Motor neuron (in vitro differentiated cells): ENCODE results near the gene PARD3. TPM values are rescaled to one million over a fixed set of nuclear protein-coding genes. Genes with fewer than 3 reads are reported as not detected.

Experiments
- ATAC-seq, 8 experiments: fragments of 200-7000 bp; cut with Tn5 transposase; replicated peaks in 6 of 8; 2 replicates each; pipeline ENCODE4 v1.8.0; 2021; ENCODE audit warnings: mild to moderate bottlenecking in 8 of 8, moderate library complexity in 8 of 8
- H3K27ac ChIP-seq, 2 donors: fragments of 250-450 bp; sonication (Bioruptor Pico); 2 replicates each; pipeline ENCODE4 v1.9.0; 2021; ENCODE audit warnings: antibody characterized with exemption in 2 of 2, mild to moderate bottlenecking in 2 of 2, moderate library complexity in 1 of 2
- H3K4me1 ChIP-seq, 2 donors: fragments of 250-450 bp; sonication (Bioruptor Pico); replicated peaks in 1 of 2; 2 replicates each; pipeline ENCODE4 v1.6.1; 2021; ENCODE audit warnings: antibody characterized with exemption in 2 of 2, mild to moderate bottlenecking in 2 of 2, moderate library complexity in 1 of 2
- H3K4me3 ChIP-seq, 5 donors: fragments of 250-450 bp; sonication (Bioruptor Pico); 2 replicates each; pipeline ENCODE4 v1.9.0; 2021; ENCODE audit warnings: antibody characterized with exemption in 5 of 5, mild to moderate bottlenecking in 5 of 5, moderate library complexity in 4 of 5
- WGBS, 10 experiments: fragments of 450-650 bp; shearing (Covaris generic); methylation state at CpG; one replicate each; pipeline ENCODE4 v1.0.0; 2022; 5-methylcytosine and 5-hydroxymethylcytosine counted together
- in situ Hi-C, 9 experiments: fragments of 400-800 bp; cut with MboI; loops; one replicate each; pipeline ENCODE4 v1.15.0; 2021; ENCODE audit warnings: low sequenced_read_pairs in 9 of 9, low pct_unique_long_range_greater_than_20kb in 2 of 9; ENCODE audit not compliant: unreplicated experiment in 9 of 9
- total RNA-seq, 8 experiments: library from RNA; unstranded; fragments of 300-600 nt; gene quantifications; 2 replicates each; pipeline versions ENCODE4 v1.2.3 to v1.2.4, GENCODE V29; 2022

The PARD3 gene
- total RNA-seq, 8 experiments from 2014 or later: 21.5 to 154 (median 34.0) TPM

DNA sequence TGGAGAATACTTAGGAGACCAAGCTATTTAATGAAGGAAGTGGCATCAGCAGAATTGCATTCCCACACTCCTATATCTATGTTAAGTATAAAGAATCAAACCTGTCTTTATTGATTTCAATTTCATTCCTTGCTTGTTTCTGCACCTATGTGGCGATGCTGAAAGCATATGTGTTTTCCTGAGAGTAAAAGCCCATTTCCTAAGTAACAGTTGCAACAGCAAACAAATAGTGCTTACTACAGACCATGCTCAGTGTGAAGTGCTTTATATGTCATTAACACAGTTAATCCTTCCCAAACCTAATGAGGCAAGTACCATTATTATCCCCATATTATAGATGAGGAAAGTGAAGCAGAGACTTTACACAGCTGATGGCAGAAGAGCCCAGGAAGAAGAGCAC lies 552.1 kb downstream of the PARD3 start:
- in situ Hi-C loops: no loop called here
- 80 to 100% (median 90%) methylated on average over 1 of the region's 1 CpG; no CpG with 5 or more reads in 3 of the 10 experiments for WGBS, 10 experiments
- peaks cover 0 to 19% of the 10 kb centered on the region in 2 donors for H3K4me1 ChIP-seq
- no peak overlapping the region for H3K4me3 ChIP-seq
- ATAC-seq: no peak
- H3K27ac ChIP-seq: no peak overlapping the region

DNA sequence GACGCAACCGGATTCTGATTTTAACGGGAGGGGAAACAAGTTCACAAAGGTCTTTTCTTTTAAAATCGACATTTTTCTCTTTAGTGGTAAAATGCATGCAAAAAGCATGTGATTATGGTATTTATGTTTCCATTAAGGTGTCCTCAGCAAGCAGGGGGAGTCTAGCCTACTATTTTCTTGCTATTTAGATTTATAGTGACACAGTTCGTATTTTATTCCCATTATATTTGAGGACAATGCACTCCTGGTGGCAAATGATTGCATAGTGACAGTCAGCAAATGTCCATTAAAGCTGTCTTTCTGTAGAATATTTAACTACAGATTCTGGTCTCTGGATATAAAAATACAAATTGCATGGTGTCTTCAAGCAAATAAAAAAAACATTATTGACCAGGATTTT lies 554.2 kb downstream of the PARD3 start:
- 78 to 100% (median 87%) methylated on average over 2 to 5 of the region's 5 CpGs for WGBS, 10 experiments
- Histone ChIP-seq H3K4me1 (peaks cover 0 to 12% of the 10 kb centered on the region in 2 donors), H3K27ac (no peak overlapping the region), H3K4me3 (no peak overlapping the region)
- ATAC-seq: no peak
- in situ Hi-C loops: no loop called here

DNA sequence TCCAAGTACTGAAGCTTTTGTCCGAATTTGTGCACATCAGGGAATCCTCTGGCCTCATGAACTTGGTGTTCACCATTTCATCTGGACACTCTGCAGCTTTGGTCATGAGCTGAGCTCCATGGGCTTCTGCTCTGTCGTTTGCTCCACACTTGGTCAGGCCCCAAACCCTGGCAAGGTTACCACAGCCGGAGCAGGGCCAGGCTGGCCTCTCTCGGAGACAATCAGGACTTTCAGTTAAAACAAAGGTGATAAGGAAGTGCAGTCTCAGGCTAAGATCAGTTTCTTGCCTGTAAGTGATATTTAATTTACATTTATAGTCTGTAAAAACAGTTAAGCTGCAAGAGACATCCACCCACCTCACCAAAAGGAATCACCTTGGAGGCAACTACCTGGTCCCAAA lies 558.9 kb downstream of the PARD3 start:
- no peaks in the 10 kb centered on the region for H3K4me1 ChIP-seq

DNA sequence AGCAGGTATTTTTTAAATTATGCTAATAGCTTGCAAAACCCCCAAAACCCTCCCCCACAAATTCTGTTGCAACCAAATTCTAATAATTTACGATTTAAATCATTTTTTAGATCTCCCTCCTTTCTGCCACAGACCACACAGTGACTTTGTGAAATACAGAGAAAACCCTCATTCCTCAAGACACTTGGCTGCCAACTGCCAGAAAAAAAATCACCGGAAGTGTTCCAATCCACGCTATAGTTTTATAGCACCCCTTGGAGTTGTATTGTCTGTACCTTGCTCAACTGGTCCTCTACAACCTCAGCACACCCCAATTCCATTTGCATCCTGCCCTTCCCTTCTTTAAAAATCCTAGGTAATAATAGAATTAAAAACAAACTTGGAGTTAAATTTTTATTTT lies 560.1 kb downstream of the PARD3 start:
- Histone ChIP-seq H3K4me1 (no peaks in the 10 kb centered on the region), H3K4me3 (no peak overlapping the region), H3K27ac (no peak overlapping the region)
- in situ Hi-C loops: no loop called here
- ATAC-seq: no peak
- 50 to 100% (median 69%) methylated on average over 1 to 3 of the region's 3 CpGs; no CpG with 5 or more reads in 2 of the 10 experiments for WGBS, 10 experiments

More for the DNA sequence above, 558.9 kb downstream of the PARD3 start:
- Histone ChIP-seq H3K27ac (no peak overlapping the region), H3K4me3 (no peak overlapping the region)
- in situ Hi-C loops: no loop called here
- WGBS, 10 experiments: 60 to 100% (median 88%) methylated on average over 1 to 4 of the region's 4 CpGs
- ATAC-seq: no peak

DNA sequence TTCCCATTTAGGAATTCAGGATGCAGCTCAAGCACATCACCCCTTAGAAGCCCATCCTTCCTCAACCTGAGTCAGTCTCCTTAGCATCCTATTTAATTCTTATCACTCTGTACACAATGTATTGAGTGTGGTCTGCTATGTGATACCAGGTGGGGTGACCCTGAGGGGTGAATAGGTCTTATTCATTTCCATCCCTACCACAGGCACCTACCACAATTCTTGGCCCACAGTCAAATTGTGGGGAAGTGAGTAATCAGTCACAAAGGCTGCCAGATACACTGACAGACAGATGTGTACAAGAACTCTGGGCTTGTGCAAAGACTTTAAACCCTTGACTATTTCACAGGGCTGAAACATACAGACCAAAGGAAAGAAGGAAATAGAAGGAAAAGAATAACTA lies 560.5 kb downstream of the PARD3 start:
- peak in 2 of 8 experiments; percentile 24 to 52 for ATAC-seq
- no peak overlapping the region for H3K27ac ChIP-seq
- in situ Hi-C loops: no loop called here
- H3K4me1 ChIP-seq: no peaks in the 10 kb centered on the region
- no peak overlapping the region for H3K4me3 ChIP-seq

DNA sequence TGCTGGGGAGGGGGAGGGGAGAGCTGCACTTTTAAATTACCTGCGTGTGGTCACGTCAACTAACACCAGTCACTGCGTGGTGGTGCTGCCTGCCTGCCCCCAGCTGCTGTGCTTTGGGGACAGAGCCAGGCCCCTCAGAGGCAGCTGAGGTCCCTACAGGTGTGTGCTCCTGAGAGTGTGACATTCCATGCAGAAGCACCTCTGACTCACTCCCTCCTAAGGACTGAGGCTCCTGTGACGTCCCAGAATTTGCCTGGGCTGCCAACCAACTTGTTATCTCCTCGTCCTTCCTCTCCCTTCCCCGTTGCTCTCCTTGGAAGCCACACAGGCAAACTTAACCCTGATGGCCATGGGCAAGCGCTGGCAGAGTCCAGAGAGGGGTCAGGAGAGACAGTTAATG lies 563.0 kb downstream of the PARD3 start:
- Histone ChIP-seq H3K27ac (no peak overlapping the region), H3K4me3 (no peak overlapping the region), H3K4me1 (no peaks in the 10 kb centered on the region)
- in situ Hi-C loops: no loop called here
- WGBS, 10 experiments: 60 to 74% (median 71%) methylated on average over 1 to 4 of the region's 7 CpGs; no CpG with 5 or more reads in 7 of the 10 experiments
- ATAC-seq: peak in 1 of 8 experiments; percentile 16

DNA sequence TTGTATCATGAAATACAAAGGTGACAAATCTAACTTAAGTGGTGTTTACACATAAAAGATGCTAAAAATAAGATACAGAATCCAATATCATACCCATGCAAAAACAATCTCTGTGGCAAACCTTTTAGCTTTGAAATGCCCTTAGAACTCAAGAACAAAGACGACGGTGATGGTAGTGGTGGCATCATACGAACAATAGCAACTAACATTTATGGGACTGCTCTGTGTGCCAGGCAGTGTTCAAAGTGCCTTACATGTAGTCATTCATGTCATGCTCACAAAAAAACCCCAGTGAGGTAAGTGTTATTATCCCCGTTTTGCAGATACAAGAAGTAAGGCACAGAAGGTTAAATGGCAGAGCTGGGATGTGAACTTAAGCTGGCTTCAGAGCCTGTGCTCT lies 563.9 kb downstream of the PARD3 start:
- in situ Hi-C loops: no loop called here
- Histone ChIP-seq H3K4me3 (no peak overlapping the region), H3K27ac (no peak overlapping the region), H3K4me1 (no peaks in the 10 kb centered on the region)
- 86 to 100% (median 95%) methylated on average over 1 to 4 of the region's 4 CpGs for WGBS, 10 experiments
- ATAC-seq: no peak

DNA sequence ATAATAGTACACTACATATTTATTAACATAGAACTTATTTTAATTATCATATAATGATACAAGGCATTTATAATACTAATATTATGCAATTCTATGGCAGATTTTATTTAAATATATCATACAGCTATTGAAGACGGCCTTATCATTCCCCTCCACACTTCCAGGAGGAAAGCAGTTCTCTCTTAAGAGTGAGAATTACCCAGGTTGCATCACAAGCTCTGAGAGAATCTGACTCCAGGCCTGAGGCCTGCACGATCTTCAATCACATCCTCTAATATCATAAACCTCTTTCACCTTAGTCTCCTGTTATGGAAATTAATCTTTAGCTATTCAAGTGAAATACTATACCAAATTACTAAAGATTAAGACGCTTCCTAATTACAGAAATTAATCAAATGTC lies 564.4 kb downstream of the PARD3 start:
- in situ Hi-C loops: no loop called here
- Histone ChIP-seq H3K4me1 (no peaks in the 10 kb centered on the region), H3K4me3 (no peak overlapping the region), H3K27ac (no peak overlapping the region)
- WGBS, 10 experiments: 88 to 100% (median 95%) methylated on average over 1 to 3 of the region's 3 CpGs
- ATAC-seq: no peak

DNA sequence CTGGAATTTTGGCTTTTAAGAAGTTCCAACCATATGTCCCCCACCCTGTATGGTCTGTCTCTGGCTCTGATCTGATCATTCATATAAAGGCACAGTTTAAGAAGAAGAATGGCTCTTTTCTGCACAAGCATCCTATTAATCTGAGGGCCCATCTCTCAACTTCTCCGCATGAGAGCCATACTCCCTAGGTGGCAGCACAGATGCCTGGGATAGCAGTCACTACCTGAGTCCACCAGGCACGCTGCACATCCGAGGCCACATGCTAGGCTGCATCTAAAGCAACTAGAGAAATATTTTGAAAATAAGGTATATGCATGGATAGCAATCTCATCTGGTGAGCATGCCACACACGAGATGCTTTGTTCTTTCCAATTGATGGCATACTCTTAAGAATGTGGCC lies 565.5 kb downstream of the PARD3 start:
- H3K4me1 ChIP-seq: no peaks in the 10 kb centered on the region
- in situ Hi-C loops: no loop called here
- peak in 5 of 8 experiments; percentile 63 to 72 (median 68) for ATAC-seq
- no peak overlapping the region for H3K4me3 ChIP-seq
- 40 to 100% (median 73%) methylated on average over 1 to 4 of the region's 4 CpGs; no CpG with 5 or more reads in 1 of the 10 experiments for WGBS, 10 experiments
- no peak overlapping the region for H3K27ac ChIP-seq

DNA sequence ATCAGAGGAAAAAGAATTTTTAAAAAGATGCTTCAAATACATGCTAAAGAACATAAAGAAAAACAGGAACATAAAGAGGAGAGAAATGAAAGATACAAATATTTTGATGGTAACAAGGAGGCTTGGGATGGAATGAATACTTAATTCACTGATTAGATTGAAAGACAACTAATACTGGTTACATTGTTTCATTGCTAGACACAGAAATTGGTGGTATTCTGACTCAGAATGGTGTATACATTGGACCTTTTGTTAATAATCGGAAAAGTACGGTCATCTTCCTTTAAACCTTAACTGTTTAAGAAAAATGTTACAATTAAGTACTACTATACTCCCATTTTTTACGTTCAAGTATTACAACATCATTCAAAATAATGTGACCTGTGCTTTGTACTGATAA lies 567.5 kb downstream of the PARD3 start:
- WGBS, 10 experiments: 78 to 100% (median 92%) methylated on average over 2 to 3 of the region's 3 CpGs
- no peaks in the 10 kb centered on the region for H3K4me1 ChIP-seq
- ATAC-seq: no peak
- in situ Hi-C loops: no loop called here
- no peak overlapping the region for H3K4me3 ChIP-seq
- no peak overlapping the region for H3K27ac ChIP-seq

DNA sequence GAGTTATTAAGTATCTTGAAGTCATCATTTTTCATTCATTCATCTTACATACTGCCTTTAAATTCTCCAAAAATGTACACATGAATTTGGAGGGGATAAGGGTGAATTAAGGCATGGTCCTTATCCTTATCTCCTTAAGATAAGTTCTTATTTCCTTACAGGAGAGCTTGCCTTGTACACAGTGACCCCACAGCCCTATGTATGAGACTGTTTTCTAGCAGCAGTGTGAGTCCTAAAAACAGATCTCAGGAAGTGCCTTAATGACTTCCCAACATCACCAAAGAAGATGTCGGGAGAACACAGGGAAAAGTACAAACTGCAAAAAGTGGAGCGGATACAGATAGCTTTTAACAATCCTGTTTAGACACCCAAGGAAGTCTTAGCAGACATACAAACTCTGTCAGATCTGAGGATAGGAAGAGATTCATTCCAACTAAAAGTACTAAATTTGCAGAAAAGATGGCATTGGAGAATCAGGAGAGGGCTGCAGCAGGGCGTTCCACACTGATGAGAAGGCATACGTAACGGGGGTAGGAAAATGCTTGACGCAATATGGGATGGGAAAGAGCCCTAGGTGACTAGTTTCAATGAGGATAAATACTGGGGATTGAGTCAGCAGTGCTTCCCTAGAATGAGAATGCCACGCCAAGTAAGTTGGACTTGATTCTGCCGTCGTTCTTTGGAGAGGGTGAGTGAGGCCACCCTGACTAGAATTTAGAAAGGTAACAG lies 570.2 kb downstream of the PARD3 start:
- 82 to 100% (median 94%) methylated on average over 2 to 9 of the region's 9 CpGs; no CpG with 5 or more reads in 3 of the 10 experiments for WGBS, 10 experiments
- ATAC-seq: no peak
- Histone ChIP-seq H3K4me3 (no peak overlapping the region), H3K4me1 (no peaks in the 10 kb centered on the region), H3K27ac (no peak overlapping the region)
- in situ Hi-C loops: no loop called here

DNA sequence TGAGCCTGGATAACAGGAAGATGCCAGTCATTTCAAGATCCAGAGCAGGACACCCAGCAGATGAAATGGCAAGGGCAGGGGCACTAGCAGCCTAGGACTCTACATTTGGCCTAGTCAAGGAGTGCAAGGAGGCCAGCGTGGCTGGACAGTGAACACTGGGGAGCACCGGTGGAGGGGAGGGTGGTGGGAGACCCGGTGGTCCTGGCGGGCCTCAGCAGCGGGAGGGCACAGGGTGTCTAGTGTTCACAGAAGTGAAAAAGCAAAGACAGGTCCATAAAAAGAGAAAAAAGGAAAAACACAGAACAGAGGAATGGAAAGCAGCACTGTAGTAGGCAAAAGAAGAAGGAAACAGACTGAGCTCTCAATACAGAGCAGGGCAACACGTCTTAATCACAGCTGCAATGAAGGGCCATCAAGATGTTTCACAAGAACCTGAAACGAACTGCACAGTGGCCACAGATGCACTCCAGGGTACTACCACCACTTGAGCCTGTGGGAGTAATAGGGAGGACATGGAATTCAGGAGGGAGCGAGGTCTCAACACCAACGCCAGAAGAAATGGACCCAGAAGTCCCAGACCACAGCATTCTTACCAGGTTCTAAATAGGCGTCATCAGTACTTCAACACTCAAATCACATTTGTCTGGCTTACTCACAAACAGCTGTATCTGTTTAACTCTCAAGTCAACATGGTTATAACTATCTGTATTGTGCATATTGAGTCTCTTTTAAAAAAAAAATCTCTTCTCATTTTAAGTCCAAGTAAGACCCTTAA lies 573.7 kb downstream of the PARD3 start:
- no peak overlapping the region for H3K4me3 ChIP-seq
- in situ Hi-C loops: no loop called here
- WGBS, 10 experiments: 47 to 100% (median 92%) methylated on average over 1 to 9 of the region's 10 CpGs; no CpG with 5 or more reads in 3 of the 10 experiments

DNA sequence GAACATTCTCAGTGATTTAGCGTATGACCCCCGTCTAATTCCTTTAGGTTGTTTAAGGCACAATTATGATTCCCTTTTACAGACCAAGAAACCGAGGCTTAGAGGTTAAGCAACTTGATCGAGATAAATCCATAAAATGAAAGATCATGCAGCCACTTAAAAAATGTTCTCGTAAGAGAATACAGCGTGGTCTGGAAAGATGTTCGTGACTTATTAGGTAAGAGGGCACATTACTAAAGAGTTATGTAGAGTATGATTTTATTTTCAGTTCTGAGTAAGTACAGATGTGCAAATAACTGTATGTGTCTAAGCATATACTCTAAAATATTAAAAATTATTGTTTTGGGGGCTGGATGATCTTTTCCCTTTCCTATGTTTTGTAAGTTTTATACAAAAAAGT lies 575.1 kb downstream of the PARD3 start:
- Histone ChIP-seq H3K27ac (no peak overlapping the region), H3K4me3 (no peak overlapping the region), H3K4me1 (peaks cover 19 to 32% of the 10 kb centered on the region in 2 donors)
- ATAC-seq: no peak
- 60 to 100% (median 94%) methylated on average over 3 to 7 of the region's 7 CpGs; no CpG with 5 or more reads in 1 of the 10 experiments for WGBS, 10 experiments
- in situ Hi-C loops: no loop called here

More for the DNA sequence above, 573.7 kb downstream of the PARD3 start:
- peaks cover 16 to 26% of the 10 kb centered on the region in 2 donors for H3K4me1 ChIP-seq
- H3K27ac ChIP-seq: no peak overlapping the region
- no peak for ATAC-seq
